GM21367 (cell line): Measurements from ENCODE around the gene ZNF549.
"Not testable (repeated sequence)": the region's sequence is repeated elsewhere in the genome, so short reads cannot be mapped to it uniquely, and the experiment has no call there.

Experiments
- ATAC-seq: cut with Tn5 transposase; IDR thresholded peaks from one replicate; pipeline ENCODE4 v1.9.1; 2021; ENCODE audit not compliant: unreplicated experiment

Gene ZNF549

GRCh38 chr19:57527136-57527881, at the start of gene ZNF549:
Gene ZNF549, plus strand, starts transcription at chr19:57527356. Its CDS starts 218 bp downstream, at chr19:57527574.
- ATAC-seq: peak; percentile 96

DNA sequence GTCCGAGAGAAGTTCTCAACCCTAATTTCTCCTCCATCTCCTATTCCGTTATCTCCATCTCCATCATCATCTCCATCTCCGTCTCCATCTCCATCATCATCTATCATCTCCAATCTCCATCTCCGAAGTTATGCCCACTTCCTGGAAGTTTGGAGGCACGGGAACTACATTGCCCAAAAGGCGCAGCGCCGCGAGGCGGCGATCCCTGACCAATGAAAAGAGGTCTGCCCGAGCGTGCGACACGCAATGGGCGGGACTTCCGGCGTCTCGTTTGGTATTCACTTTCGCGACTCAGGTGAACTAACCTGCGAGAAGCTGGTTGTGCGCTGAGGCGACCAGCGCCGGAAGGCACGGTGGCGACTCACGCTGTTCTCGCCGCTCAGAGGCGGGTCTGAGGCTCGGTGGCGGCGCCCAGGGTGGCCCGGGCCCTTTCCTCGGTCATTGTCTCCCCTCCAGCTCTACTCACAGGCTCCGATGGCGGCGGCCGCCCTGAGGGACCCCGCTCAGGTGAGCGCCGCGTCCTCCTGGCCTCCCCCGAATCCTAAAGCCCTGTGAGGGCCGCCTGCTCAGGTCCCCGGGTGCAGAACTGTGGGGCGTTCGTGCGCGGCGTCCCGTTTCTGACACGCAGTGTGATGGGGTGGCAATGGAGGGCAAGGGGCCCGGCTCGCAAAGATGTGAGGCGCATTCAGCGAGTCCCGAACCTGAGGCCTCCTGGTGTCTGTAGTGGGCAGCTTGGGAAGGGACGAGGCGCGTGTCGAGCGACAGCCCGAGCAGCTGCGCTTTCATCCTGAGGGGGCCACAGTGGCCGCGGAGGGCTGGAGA, 39.5 kb upstream of the ZNF549 start, which contains the start of gene ZNF419:
Gene ZNF419 (plus strand): TSS at position 274 of the 822 bp plus-strand sequence. CDS start 201 bp downstream, at position 475.
- ATAC-seq: peak; percentile 91

DNA sequence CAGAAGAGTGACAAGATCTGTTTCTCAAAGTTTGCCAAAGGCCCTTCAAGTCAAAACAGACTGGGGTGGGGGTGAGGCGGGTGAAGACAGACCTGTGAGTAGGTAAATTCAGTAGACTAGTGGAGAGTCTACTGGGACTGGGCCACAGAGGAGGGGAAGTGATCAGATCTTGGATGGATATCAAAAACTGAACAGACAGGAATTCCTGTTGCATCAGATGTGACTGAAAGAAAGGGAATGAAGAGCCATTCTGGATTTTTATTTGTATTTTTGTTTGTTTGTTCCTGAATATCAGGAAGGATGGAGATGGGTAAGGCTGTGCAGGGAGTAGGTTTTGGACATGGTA, 38.9 kb upstream of the ZNF549 start:
- ATAC-seq: not testable (repeated sequence)

- not testable (repeated sequence) for ATAC-seq
These were observed 27.9 kb upstream of the ZNF549 start for GRCh38 chr19:57499332-57499679.

- ATAC-seq: peak; percentile 85
These were observed 27.3 kb upstream of the ZNF549 start, which contains the start of gene ZNF773 for GRCh38 chr19:57499680-57500395. Gene ZNF773, plus strand, starts transcription at chr19:57499938. Its CDS starts 143 bp downstream, at chr19:57500081.

GRCh38 chr19:57500400-57500799, 26.8 kb upstream of the ZNF549 start:
- not testable (repeated sequence) for ATAC-seq

DNA sequence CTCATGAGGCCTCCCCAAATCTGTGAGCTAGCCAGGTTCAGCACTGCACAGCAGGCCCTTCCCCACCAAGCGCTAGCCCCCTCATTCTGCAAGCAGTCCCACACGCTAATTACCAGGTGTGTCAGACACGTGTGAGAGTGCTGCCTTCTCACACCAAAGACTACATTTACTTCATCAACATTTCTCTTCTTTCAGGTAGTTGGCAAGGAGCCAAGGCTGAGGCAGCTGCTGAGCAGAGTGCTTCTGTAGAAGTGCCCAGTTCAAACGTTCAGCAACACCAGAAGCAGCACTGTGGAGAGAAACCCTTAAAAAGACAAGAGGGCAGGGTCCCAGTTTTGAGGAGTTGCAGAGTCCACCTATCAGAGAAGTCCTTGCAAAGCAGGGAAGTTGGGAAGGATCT, 21.0 kb upstream of the ZNF549 start:
- ATAC-seq: no peak

DNA sequence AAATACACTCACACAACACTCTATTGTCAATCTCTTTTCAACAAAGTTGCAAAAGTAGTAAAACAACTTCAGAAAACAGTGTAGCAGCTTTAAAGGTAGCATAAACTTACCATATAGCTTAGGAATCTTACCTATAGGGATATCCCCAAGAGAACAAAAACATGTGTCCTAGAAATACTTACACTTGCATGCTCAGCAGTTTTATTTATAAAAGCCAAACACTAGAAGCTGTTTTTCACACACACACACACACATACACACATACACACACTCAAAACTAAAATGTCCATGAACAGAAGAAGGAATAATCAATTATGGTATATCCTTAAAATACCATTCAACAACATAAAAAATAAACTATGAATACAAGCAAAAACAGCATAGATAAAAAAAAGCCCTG, 15.7 kb upstream of the ZNF549 start:
- no peak for ATAC-seq

GRCh38 chr19:57512845-57513244, 14.3 kb upstream of the ZNF549 start:
- no peak for ATAC-seq

DNA sequence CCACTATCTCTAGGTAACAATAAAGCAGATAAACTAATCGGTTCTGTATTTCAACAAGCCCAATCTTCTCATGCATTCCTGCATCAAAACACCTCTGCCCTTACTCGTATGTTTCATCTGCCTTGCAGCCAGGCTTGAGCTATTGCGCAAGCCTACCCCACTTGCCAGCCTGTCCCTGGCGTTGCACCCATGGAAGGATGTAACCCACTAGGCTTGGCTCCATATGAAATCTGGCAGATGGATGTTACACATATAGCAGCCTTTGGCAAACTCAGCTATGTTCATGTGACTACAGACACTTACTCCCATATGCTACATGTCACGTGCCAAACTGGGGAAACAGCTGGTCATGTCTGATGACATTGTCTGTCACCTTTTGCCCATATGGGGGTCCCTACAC, 11.9 kb upstream of the ZNF549 start:
- no peak for ATAC-seq

GRCh38 chr19:57518021-57518420, 9.1 kb upstream of the ZNF549 start:
- ATAC-seq: not testable (repeated sequence)

DNA sequence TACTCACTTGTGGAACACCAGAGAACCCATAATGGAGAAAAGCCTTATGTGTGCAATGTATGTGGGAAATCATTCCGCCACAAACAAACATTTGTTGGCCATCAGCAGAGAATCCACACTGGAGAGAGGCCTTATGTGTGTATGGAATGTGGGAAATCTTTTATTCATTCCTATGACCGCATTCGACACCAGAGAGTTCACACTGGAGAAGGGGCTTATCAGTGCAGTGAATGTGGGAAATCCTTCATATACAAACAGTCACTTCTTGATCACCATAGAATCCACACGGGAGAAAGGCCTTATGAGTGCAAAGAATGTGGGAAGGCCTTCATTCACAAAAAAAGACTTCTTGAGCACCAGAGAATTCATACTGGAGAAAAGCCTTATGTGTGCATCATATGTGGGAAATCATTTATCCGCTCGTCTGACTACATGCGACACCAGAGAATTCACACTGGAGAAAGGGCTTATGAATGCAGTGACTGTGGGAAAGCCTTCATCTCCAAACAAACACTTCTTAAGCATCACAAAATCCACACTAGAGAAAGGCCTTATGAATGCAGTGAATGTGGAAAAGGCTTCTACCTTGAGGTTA, 10.9 kb downstream of the ZNF549 start:
- no peak for ATAC-seq

- no peak for ATAC-seq
These were observed 19.4 kb downstream of the ZNF549 start for GRCh38 chr19:57546513-57546912.

DNA sequence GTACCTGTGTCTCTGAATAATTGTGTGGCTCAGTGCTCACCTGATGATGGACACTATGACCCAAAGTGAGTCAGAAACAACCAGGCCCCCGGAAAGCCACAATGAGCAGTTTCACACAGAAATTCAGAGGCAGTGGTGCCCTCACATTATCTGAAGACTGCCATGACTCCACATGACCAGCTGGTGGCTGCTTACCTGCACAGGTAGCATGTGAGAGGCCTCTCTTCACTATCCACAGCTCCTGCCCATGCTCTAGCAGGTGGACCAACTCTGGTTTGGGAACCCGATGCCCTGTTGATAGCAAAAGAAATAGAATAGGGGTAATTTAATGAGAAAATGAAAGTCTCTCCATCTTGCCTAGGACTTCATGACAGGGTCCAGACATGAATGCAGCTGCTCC, 25.3 kb downstream of the ZNF549 start:
- no peak for ATAC-seq

GRCh38 chr19:57557659-57558058, 30.5 kb downstream of the ZNF549 start:
- ATAC-seq: no peak

GRCh38 chr19:57558525-57558924, 31.4 kb downstream of the ZNF549 start:
- ATAC-seq: no peak

GRCh38 chr19:57559008-57559403, 31.9 kb downstream of the ZNF549 start:
- ATAC-seq: no peak

- peak; percentile 88 for ATAC-seq
These were observed 32.4 kb downstream of the ZNF549 start, which contains the start of gene ZNF550 for GRCh38 chr19:57559404-57560025. Gene ZNF550, minus strand, starts transcription at chr19:57559863. Its CDS starts 181 bp downstream, at chr19:57559682.

GRCh38 chr19:57560049-57560491, 32.9 kb downstream of the ZNF549 start:
- peak; percentile 17 for ATAC-seq

DNA sequence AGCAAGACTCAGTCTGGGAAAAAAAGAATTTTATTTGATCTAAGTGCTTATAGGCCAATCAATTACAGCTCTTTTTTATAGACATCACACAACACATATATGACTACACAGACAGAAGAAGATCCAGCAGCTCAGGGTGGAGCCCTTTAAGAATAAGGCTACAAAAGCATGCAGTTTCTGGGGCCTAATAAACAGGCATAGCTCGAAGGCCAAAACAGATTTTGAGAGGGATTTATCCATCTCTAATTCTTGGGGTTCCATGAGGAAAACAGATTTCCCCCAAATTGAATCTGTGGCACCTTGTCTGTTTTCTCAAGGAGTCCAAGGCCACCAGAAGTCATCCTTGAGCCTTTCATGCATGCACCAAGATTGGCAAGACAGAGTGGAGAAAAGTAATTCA, 36.4 kb downstream of the ZNF549 start:
- ATAC-seq: no peak
